SK-N-MC (cell line): Measurements from ENCODE around the gene TXNIP.

Experiments used
- DNase-seq: peaks from one replicate; pipeline ENCODE4 v3.0.0-alpha.2; 2011; ENCODE audit warnings: low read depth, low spot score
- H3K27ac ChIP-seq: fragments of 200-600 bp; sonication (generic); 2 replicates; pipeline ENCODE4 v1.5.1; 2016; ENCODE audit warnings: mixed run types
- H3K36me3 ChIP-seq: fragments of 200-600 bp; sonication (generic); 2 replicates; pipeline ENCODE4 v1.6.1; 2017; ENCODE audit warnings: antibody characterized with exemption, low read length, mixed read lengths; ENCODE audit not compliant: insufficient read depth
- H3K4me3 ChIP-seq: fragments of 200-600 bp; sonication (generic); 2 replicates; pipeline ENCODE4 v1.5.1; 2016
- H3K9ac ChIP-seq: fragments of 200-600 bp; sonication (generic); 2 replicates; pipeline ENCODE4 v1.8.0; 2017; ENCODE audit warnings: mixed run types, mixed read lengths; ENCODE audit not compliant: insufficient read length
- H3K9me3 ChIP-seq: fragments of 200-600 bp; sonication (generic); 2 replicates; pipeline ENCODE4 v1.6.1; 2017; ENCODE audit warnings: low read depth, mild to moderate bottlenecking, antibody characterized with exemption, low read length, moderate library complexity, mixed read lengths
- EZH2 ChIP-seq: fragments of 200-600 bp; sonication (generic); IDR thresholded peaks from one replicate; pipeline ENCODE4 v1.6.1; 2017; ENCODE audit warnings: antibody characterized with exemption
- FOXP2 ChIP-seq: optimal IDR thresholded peaks from 2 replicates; pipeline ENCODE3; 2011; ENCODE audit warnings: mild to moderate bottlenecking, moderate library complexity; ENCODE audit not compliant: insufficient read depth; ENCODE audit errors: extremely low read length, control extremely low read depth
- POLR2AphosphoS5 ChIP-seq: IDR thresholded peaks from 2 replicates; pipeline ENCODE4 v1.6.1; 2012; ENCODE audit warnings: mild to moderate bottlenecking, low read depth, low read length, borderline replicate concordance

TXNIP gene

DNA sequence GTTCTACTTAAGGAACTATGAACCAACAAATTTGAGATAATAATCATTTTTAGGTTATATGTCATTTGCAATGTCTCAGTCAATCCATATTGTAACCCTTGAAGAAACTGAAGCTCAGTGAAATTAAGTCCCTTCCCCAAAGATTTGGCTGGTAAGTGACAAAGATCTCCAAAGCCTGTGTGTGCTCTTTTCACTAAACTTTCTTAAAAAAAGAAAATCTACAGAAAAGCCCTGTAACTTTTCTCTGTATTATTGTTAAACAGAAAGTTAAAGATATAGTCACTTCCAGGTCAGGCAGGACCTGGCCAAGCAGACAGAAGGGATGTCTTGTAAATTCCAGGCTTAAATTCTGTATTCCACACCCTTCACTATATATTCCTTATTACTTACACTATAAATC, 40.0 kb downstream of the TXNIP start:
- Histone ChIP-seq H3K27ac (peak overlapping the region; percentile 79; the same call in 1 of the 2 replicates), H3K36me3 (no peaks in the 10 kb centered on the region; the same call in 1 of the 2 replicates), H3K9me3 (no peaks in the 10 kb centered on the region), H3K4me3 (peak overlapping the region; percentile 88), H3K9ac (peak overlapping the region; percentile 81)
- no peak for TF ChIP-seq FOXP2
- TF ChIP-seq POLR2AphosphoS5 = no peak
- no peak for TF ChIP-seq EZH2
- DNase-seq = no peak

DNA sequence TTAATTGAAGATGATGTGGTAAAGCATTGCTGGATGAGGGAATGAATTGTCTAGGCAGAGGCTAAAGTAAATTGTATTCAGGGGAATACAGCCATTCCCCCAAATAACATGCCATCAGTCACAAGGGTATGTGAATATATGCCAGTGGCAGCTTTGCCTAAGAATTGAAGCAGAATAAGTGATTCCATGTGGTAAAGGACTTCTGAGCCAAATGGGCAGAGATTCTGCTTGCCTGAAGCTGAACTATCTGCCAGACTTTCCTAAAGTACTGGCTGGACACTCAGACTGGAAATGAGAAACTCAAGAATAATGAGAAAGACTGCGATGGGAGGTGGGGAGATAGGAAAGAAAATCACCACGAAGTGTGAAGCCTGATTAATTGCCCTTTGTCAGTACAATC, 40.9 kb downstream of the TXNIP start:
- Histone ChIP-seq H3K9ac (peak overlapping the region; percentile 8), H3K4me3 (peak overlapping the region; percentile 88)

DNA sequence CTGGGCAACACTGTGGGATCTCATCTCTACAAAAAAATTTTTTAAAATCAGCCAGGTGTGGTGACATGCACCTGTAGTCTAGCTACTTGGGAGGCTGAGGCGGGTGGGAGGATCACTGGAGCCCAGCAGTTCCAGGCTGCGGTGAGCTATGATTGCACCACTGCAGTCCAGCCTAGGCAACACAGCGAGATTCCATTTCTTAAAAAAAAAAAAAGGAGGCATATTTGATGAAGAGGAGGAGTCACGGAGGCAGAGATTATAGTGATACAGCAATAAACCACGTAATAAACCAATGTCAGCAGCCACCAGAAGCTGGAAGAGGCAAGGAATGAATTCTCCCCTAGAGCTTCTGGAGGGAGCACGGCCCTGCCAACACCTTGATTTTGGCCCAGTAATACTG, 42.5 kb downstream of the TXNIP start:
- H3K9me3 ChIP-seq = no peaks in the 10 kb centered on the region
- H3K4me3 ChIP-seq = no peak overlapping the region
- no peak overlapping the region for H3K27ac ChIP-seq
- no peak overlapping the region for H3K9ac ChIP-seq
- TF ChIP-seq POLR2AphosphoS5 (no peak), FOXP2 (no peak), EZH2 (no peak)
- H3K36me3 ChIP-seq = peaks cover 2% of the 10 kb centered on the region; the same call in 1 of the 2 replicates
- no peak for DNase-seq

More for the DNA sequence above, 40.9 kb downstream of the TXNIP start:
- Histone ChIP-seq H3K9me3 (no peaks in the 10 kb centered on the region), H3K36me3 (no peaks in the 10 kb centered on the region; the same call in 1 of the 2 replicates), H3K27ac (no peak overlapping the region)
- DNase-seq = no peak
- TF ChIP-seq EZH2 (no peak), POLR2AphosphoS5 (no peak), FOXP2 (no peak)

DNA sequence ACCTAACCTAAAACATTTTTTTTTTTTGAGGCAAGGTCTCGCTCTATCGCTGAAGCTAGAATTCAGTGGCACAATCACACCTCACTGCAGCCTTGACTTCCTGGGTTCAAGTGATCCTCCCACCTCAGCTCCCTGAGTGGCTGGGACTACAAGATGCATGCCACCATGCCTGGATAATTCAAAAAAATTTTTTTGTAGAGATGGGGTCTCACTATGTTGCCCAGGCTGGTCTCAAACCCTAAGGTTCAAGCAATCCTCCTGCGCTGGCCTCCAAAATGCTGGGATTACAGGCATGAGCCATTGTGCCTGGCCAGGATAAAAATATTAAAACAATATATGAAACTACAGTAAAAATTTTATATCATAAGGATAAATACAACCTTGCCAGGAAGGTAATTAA, 43.5 kb downstream of the TXNIP start:
- peaks cover 6% of the 10 kb centered on the region; the same call in 1 of the 2 replicates for H3K36me3 ChIP-seq
- no peak overlapping the region for H3K9ac ChIP-seq
- no peak for DNase-seq
- no peak for TF ChIP-seq EZH2
- TF ChIP-seq FOXP2 = no peak
- TF ChIP-seq POLR2AphosphoS5 = no peak
- no peak overlapping the region for H3K4me3 ChIP-seq
- H3K9me3 ChIP-seq = no peaks in the 10 kb centered on the region
- H3K27ac ChIP-seq = no peak overlapping the region

DNA sequence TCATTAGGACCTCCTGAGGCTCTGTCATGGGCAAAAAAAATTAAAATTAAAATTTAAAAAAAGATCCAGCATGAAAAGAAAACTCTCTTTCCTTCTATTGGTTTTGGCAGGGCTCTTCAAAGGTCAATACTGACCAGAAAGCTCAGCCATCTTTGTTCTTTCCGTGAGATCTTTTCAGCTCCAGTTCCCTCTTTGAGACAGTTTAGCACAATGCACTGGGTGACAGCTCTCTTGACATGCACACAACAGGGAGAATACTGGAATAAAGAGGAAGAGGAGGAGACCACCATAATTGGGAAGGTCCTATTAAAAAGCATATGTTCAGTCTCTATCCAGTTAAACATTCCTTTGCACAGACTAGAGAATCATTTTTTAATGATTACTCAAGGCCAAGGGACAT, 44.9 kb downstream of the TXNIP start:
- no peak overlapping the region for H3K9ac ChIP-seq
- no peak overlapping the region for H3K4me3 ChIP-seq
- peaks cover 11% of the 10 kb centered on the region for H3K36me3 ChIP-seq
- no peak for DNase-seq
- H3K27ac ChIP-seq = no peak overlapping the region
- no peaks in the 10 kb centered on the region for H3K9me3 ChIP-seq
- TF ChIP-seq FOXP2 (no peak), POLR2AphosphoS5 (no peak), EZH2 (no peak)

DNA sequence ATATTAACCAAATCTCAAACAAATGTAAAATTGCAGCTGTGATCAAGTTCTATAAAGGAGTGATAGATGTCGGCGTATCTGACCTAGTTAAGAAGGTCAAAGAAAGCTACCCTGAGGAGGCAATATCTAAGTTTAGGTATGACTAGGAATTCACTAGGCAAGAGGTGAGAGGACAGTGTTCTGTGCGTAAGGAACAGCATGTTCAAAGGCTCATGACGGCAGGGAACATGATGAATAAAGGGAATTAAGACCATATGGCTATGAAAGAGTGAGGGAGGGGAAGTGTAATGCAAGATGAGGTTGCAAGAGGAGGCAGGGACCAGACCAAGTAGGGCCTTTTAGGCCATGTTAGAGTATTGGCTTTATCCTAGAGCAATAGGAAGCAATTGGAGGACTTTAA, 47.2 kb downstream of the TXNIP start:
- Histone ChIP-seq H3K9ac (no peak overlapping the region), H3K27ac (no peak overlapping the region), H3K36me3 (peaks cover 14% of the 10 kb centered on the region), H3K4me3 (no peak overlapping the region), H3K9me3 (no peaks in the 10 kb centered on the region)
- no peak for TF ChIP-seq POLR2AphosphoS5
- DNase-seq = no peak

DNA sequence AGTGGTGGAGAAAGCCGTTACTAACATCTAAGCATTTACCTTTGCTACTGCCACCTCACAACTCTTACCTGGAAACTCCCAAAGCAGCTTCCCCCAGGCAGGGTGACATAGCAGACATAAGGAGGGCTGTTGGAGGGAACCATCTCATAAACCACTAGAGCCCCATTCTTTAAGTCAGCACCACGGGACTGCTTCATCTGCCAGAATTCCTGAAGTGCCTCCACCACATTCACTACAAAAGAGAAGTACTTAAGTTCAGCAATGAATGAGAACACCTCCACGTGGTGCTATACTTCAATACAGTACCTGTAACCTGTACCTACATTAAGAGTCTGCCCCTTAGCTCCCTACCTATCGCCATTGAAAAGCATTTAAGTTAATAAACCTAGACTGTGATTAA, 48.8 kb downstream of the TXNIP start:
- H3K4me3 ChIP-seq = no peak overlapping the region
- no peak overlapping the region for H3K9ac ChIP-seq
- no peaks in the 10 kb centered on the region for H3K9me3 ChIP-seq
- peaks cover 20% of the 10 kb centered on the region for H3K36me3 ChIP-seq
- no peak for TF ChIP-seq EZH2
- TF ChIP-seq FOXP2 = no peak
- no peak for TF ChIP-seq POLR2AphosphoS5
- no peak for DNase-seq
- H3K27ac ChIP-seq = no peak overlapping the region

DNA sequence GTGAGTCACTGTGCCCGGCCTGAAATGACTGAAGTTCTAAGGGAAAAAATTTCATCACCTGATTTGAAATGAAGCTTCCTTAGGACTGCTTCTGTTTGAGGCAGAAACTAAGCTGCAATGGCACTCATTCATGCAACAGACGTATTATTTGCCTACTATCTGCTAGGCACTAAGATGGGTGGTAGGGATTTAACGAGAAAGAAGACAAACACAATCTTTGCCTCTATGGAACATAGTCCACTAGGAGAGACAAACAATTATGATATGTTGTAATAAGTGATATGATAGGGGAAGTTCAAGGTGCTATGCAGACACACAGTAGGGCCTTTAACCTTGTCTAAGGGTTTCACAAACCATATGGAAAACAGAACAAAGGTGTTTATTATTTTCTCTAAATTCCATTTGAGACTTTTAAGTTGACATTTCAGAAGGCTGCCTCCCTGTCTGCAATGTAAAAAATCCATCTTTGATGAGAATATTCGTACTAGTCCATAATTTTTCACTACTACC, 49.8 kb downstream of the TXNIP start:
- DNase-seq = no peak
- TF ChIP-seq FOXP2 (no peak), POLR2AphosphoS5 (no peak), EZH2 (no peak)

DNA sequence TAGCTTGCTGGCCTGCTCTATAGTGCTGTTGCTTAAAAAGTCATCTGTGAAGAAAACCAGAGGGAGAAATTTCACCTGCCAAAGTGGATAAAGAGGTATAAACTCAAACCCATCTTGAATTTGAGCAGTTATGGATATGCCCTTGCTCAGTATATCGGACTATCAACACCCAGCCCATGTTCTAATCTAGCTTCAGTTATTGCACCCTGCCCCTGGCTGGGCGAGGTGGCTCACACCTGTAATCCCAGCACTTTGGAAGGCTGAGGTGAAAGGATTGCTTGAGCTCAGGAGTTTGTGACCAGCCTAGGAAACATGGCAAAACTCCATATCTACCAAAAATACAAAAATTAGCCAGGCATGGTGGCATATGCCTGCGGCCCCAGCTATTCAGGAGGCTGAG, 51.8 kb downstream of the TXNIP start:
- no peak overlapping the region for H3K4me3 ChIP-seq
- no peak overlapping the region for H3K9ac ChIP-seq
- no peak for TF ChIP-seq FOXP2
- TF ChIP-seq POLR2AphosphoS5 = no peak
- no peak for TF ChIP-seq EZH2
- DNase-seq = no peak
- no peaks in the 10 kb centered on the region for H3K9me3 ChIP-seq
- H3K36me3 ChIP-seq = peaks cover 34% of the 10 kb centered on the region
- no peak overlapping the region for H3K27ac ChIP-seq

More for the DNA sequence above, 49.8 kb downstream of the TXNIP start:
- no peaks in the 10 kb centered on the region for H3K9me3 ChIP-seq
- H3K9ac ChIP-seq = no peak overlapping the region
- no peak overlapping the region for H3K27ac ChIP-seq
- no peak overlapping the region for H3K4me3 ChIP-seq
- H3K36me3 ChIP-seq = peaks cover 30% of the 10 kb centered on the region
